Activated CD8-positive, alpha-beta memory T cell treated with anti-CD3 and anti-CD28 coated beads for 36 hours (primary cell): ENCODE results near the gene TAF12. TPM values are rescaled to one million over a fixed set of nuclear protein-coding genes. Genes with fewer than 3 reads are reported as not detected.
"Not testable (repeated sequence)": the region's sequence is repeated elsewhere in the genome, so short reads cannot be mapped to it uniquely, and the experiment has no call there.

Experiments used
- CTCF ChIA-PET: fragments of 350-600 bp; sonication (Branson Sonifier 250); formaldehyde crosslinking; loops from one replicate; lab custom pipeline; 2021; ENCODE audit warnings: antibody characterized with exemption; lab: Charles Lee
- POLR2A ChIA-PET: fragments of 350-600 bp; sonication (Branson Sonifier 250); formaldehyde crosslinking; loops from one replicate; lab custom pipeline; 2021; ENCODE audit warnings: antibody characterized with exemption; lab: Charles Lee
- total RNA-seq, 2 experiments: library from RNA; stranded (reverse); gene quantifications; one replicate each; pipeline ENCODE4 v1.2.3, GENCODE V29; 2021

TAF12 gene
- total RNA-seq, 2 experiments from 2014 or later, result 31.0 to 31.2 TPM

- CTCF ChIA-PET, result interaction anchor here (0.5 kb wide), 1 partner anchor 234 kb away, joined by 3 read pairs; no protein-coding TSS in a partner anchor
These were observed 47.3 kb downstream of the TAF12 start for GRCh38 chr1:28595412-28596191.

GRCh38 chr1:28594686-28595411, 48.0 kb downstream of the TAF12 start:
- POLR2A ChIA-PET, result not testable (repeated sequence)
- CTCF ChIA-PET, result interaction anchor here (0.6 kb wide), 1 partner anchor 201 kb away, joined by 3 read pairs; no protein-coding TSS in a partner anchor

More at GRCh38 chr1:28595412-28596191, 47.3 kb downstream of the TAF12 start:
- POLR2A ChIA-PET, result no interaction called here

GRCh38 chr1:28593988-28594356, 48.9 kb downstream of the TAF12 start:
- POLR2A ChIA-PET, CTCF ChIA-PET: not testable (repeated sequence)

GRCh38 chr1:28592321-28593071, 50.4 kb downstream of the TAF12 start:
- ChIA-PET CTCF (no interaction called here), POLR2A (interaction anchor here (1.0 kb wide), 1 partner anchor 11 kb away, joined by 5 read pairs; no protein-coding TSS in a partner anchor)

GRCh38 chr1:28591708-28592320, 51.1 kb downstream of the TAF12 start, which contains the start of gene RAB42:
TSS of gene RAB42 (plus strand) at chr1:28592265. CDS start at chr1:28592512, 247 bp downstream.
- CTCF ChIA-PET, result no interaction called here
- POLR2A ChIA-PET, result interaction anchor here (0.6 to 1.0 kb wide), 2 partner anchors 10 to 51 kb away, joined by 4 to 5 read pairs; partner anchors contain the start of gene TAF12

GRCh38 chr1:28586585-28587391, 56.1 kb downstream of the TAF12 start:
- CTCF ChIA-PET, result not testable (repeated sequence)
- POLR2A ChIA-PET, result interaction anchor here (0.6 kb wide), 1 partner anchor 13 kb away, joined by 3 read pairs; no protein-coding TSS in a partner anchor

GRCh38 chr1:28582248-28582615, 60.6 kb downstream of the TAF12 start:
- ChIA-PET CTCF (interaction anchor here (0.8 to 3.5 kb wide), 3 partner anchors 29 to 154 kb away, joined by 3 to 19 read pairs (median 4); partner anchors contain the start of genes TRNAU1AP and YTHDF2), POLR2A (interaction anchor here (0.6 to 6.1 kb wide), 19 partner anchors 8 to 347 kb away, joined by 3 to 140 read pairs (median 6); partner anchors contain the start of genes ATP5IF1, GMEB1, RAB42 and RCC1)

GRCh38 chr1:28581531-28582247, 61.2 kb downstream of the TAF12 start:
- ChIA-PET CTCF (interaction anchor here (0.6 to 3.5 kb wide), 5 partner anchors 29 to 201 kb away, joined by 3 to 19 read pairs (median 3); partner anchors contain the start of genes TRNAU1AP and YTHDF2), POLR2A (interaction anchor here (0.5 to 6.1 kb wide), 26 partner anchors 9 to 1113 kb away, joined by 3 to 140 read pairs (median 5); partner anchors contain the start of genes ATP5IF1, GMEB1, MED18 and RAB42)

- CTCF ChIA-PET, result interaction anchor here (0.6 to 3.5 kb wide), 6 partner anchors 17 to 200 kb away, joined by 3 to 19 read pairs (median 3); partner anchors contain the start of gene TRNAU1AP
- POLR2A ChIA-PET, result interaction anchor here (0.5 to 6.1 kb wide), 25 partner anchors 11 to 1112 kb away, joined by 3 to 140 read pairs (median 5); partner anchors contain the start of genes GMEB1, MED18, RAB42 and RCC1
These were observed 61.9 kb downstream of the TAF12 start for GRCh38 chr1:28580722-28581530.

GRCh38 chr1:28579401-28579800, 63.5 kb downstream of the TAF12 start:
- POLR2A ChIA-PET, result interaction anchor here (0.6 to 6.1 kb wide), 9 partner anchors 17 to 346 kb away, joined by 3 to 140 read pairs (median 7); partner anchors contain the start of genes RCC1, TAF12 and TRNAU1AP
- CTCF ChIA-PET, result interaction anchor here (0.5 to 3.5 kb wide), 6 partner anchors 21 to 326 kb away, joined by 3 to 19 read pairs (median 3); partner anchors contain the start of gene TRNAU1AP

- ChIA-PET CTCF (interaction anchor here (0.5 to 3.5 kb wide), 7 partner anchors 20 to 325 kb away, joined by 3 to 19 read pairs (median 3); partner anchors contain the start of gene TRNAU1AP), POLR2A (interaction anchor here (0.7 to 6.1 kb wide), 9 partner anchors 16 to 70 kb away, joined by 3 to 140 read pairs (median 7); partner anchors contain the start of genes RCC1, TAF12 and TRNAU1AP)
These were observed 64.1 kb downstream of the TAF12 start for GRCh38 chr1:28578696-28579218.

GRCh38 chr1:28577738-28578536, 64.9 kb downstream of the TAF12 start:
- ChIA-PET CTCF (interaction anchor here (0.6 to 1.4 kb wide), 4 partner anchors 24 to 158 kb away, joined by 3 to 4 read pairs (median 3); partner anchors contain the start of gene TRNAU1AP), POLR2A (interaction anchor here (1.0 to 6.1 kb wide), 5 partner anchors 18 to 70 kb away, joined by 3 to 140 read pairs (median 5); partner anchors contain the start of genes RCC1, RNU11 and TRNAU1AP)

GRCh38 chr1:28577052-28577678, 65.7 kb downstream of the TAF12 start:
- ChIA-PET POLR2A (interaction anchor here (0.5 to 6.1 kb wide), 5 partner anchors 24 to 339 kb away, joined by 3 to 87 read pairs (median 4); partner anchors contain the start of genes RNU11 and TRNAU1AP), CTCF (interaction anchor here (0.6 to 1.4 kb wide), 3 partner anchors 25 to 159 kb away, joined by 3 to 4 read pairs (median 3); partner anchors contain the start of gene TRNAU1AP)
